ENCODE results near the gene ITPRID2. TPM values are rescaled to one million over a fixed set of nuclear protein-coding genes. Genes with fewer than 3 reads are reported as not detected.

Gene ITPRID2
- total and polyA plus RNA-seq, 2 of the 13 experiments (the other 11 are each of a cell fraction or from before 2014, with no cell fraction given) = 44.8 to 62.3 TPM

DNA sequence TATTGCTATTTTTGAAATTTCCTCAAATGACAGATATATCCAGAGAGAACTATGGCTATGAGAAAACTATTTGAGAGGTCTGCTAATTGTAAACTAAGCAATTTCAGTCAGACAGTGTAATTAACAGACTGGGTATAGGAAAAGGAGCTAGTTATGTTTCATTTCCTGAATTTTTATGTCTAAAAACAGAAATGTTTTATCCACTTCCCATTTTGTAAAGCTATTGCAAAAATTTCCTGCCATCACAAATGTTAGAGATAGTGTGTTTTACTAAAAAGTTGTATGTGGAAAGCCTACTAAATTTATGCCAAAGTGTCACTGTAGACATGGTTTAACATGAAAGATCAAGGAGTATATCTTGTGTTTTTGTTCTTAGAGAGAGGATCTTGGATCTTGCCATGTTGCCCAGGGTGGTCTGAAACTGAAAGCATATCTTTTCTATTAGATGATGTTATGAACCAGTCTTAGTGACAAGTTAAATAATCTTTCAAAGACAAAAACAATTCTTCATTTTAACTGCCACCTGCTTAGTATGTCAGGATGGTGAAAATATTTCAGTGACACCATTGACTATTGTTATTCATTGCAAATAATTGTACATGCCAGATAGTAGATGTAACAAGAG is 40.5 kb upstream of the ITPRID2 start (continued):
- no peak for TF ChIP-seq ZNF597 (CRISPR knock-in tag; IDR thresholded peaks at IDR 0.05)

- Histone ChIP-seq H4K20me1 (ENCODE audit: insufficient read depth, low read length) (no peaks in the 10 kb centered on the region), H3K4me3 (replicated peaks in 1 of 3; ENCODE audit: insufficient read depth in 1 of 3, low read depth in 2 of 3, low read length in 3 of 3) (no peak overlapping the region), H3K36me3 (replicated peaks in 1 of 2; ENCODE audit: control insufficient read depth in 1 of 2, insufficient read depth in 2 of 2, low read length in 2 of 2) (no peaks in the 10 kb centered on the region), H3K9ac (ENCODE audit: insufficient read depth, low read depth, low read length) (no peak overlapping the region), H3K9me3 (ENCODE audit: low read length) (no peaks in the 10 kb centered on the region), H3K4me2 (ENCODE audit: low read depth, low read length) (no peak overlapping the region), H3K27me3 (ENCODE audit: control insufficient read depth in 1 of 2, insufficient read depth in 2 of 2, low read length in 2 of 2) (no peaks in the 10 kb centered on the region), H3K4me1 (ENCODE audit: insufficient read depth, low read length) (no peaks in the 10 kb centered on the region), H3K79me2 (ENCODE audit: insufficient read depth, low read length) (no peaks in the 10 kb centered on the region), H3K27ac (ENCODE audit: extremely low read length, insufficient read depth, low read length) (no peak overlapping the region), H2AFZ (ENCODE audit: low read length) (no peak overlapping the region)
- DNase-seq (ENCODE audit: low spot score) (no peak), ATAC-seq (no peak), FAIRE-seq (no peak)
- intact Hi-C loops (cut with micrococcal nuclease; ENCODE audit: unreplicated experiment) = no loop called here
- no peak for TF ChIP-seq SRY (CRISPR knock-in tag; IDR thresholded peaks at IDR 0.05)
- BruUV-seq (replicated peaks) = no TSS peak
- in situ Hi-C loops (cut with HindIII; ENCODE audit: extremely low pct_ligation_motif_present, low pct_unique_long_range_greater_than_20kb) = no loop called here
- ChIA-PET POLR2A (no interaction called here), CTCF (ENCODE audit: low intra/inter-chr PET ratio, low total read pairs) (no interaction called here)
Measured at GRCh38 chr2:181851726-181852125, 39.8 kb upstream of the ITPRID2 start.

- H4K20me1 ChIP-seq (ENCODE audit: insufficient read depth, low read length) = no peaks in the 10 kb centered on the region
- in situ Hi-C loops (cut with HindIII; ENCODE audit: extremely low pct_ligation_motif_present, low pct_unique_long_range_greater_than_20kb) (no loop called here), intact Hi-C loops (cut with micrococcal nuclease; ENCODE audit: unreplicated experiment) (no loop called here)
- ATAC-seq (no peak), FAIRE-seq (no peak), DNase-seq (ENCODE audit: low spot score) (no peak)
- no peaks in the 10 kb centered on the region for H3K36me3 ChIP-seq (replicated peaks in 1 of 2; ENCODE audit: control insufficient read depth in 1 of 2, insufficient read depth in 2 of 2, low read length in 2 of 2)
- H3K4me1 ChIP-seq (ENCODE audit: insufficient read depth, low read length) = no peaks in the 10 kb centered on the region
- TF ChIP-seq XBP1 (CRISPR knock-in tag; IDR thresholded peaks at IDR 0.05) = no peak
- H3K79me2 ChIP-seq (ENCODE audit: insufficient read depth, low read length) = no peaks in the 10 kb centered on the region
- H3K9ac ChIP-seq (ENCODE audit: insufficient read depth, low read depth, low read length) = no peak overlapping the region
- H3K9me3 ChIP-seq (ENCODE audit: low read length) = no peaks in the 10 kb centered on the region
- BruUV-seq (replicated peaks) = no TSS peak
- CTCF ChIA-PET (ENCODE audit: low intra/inter-chr PET ratio, low total read pairs) = no interaction called here
- H3K4me3 ChIP-seq (replicated peaks in 1 of 3; ENCODE audit: insufficient read depth in 1 of 3, low read depth in 2 of 3, low read length in 3 of 3) = no peak overlapping the region
- no peak overlapping the region for H3K4me2 ChIP-seq (ENCODE audit: low read depth, low read length)
- no peaks in the 10 kb centered on the region for H3K27me3 ChIP-seq (ENCODE audit: control insufficient read depth in 1 of 2, insufficient read depth in 2 of 2, low read length in 2 of 2)
- no peak overlapping the region for H3K27ac ChIP-seq (ENCODE audit: extremely low read length, insufficient read depth, low read length)
- H2AFZ ChIP-seq (ENCODE audit: low read length) = no peak overlapping the region
- POLR2A ChIA-PET = no interaction called here
Measured at GRCh38 chr2:181853696-181854095, 37.8 kb upstream of the ITPRID2 start.
